Loucy (cell line): ENCODE measurements around the gene ECHS1.

Experiments used
- EZH2phosphoT487 ChIP-seq: fragments of 200-600 bp; IDR thresholded peaks from 2 replicates; pipeline ENCODE4 v1.6.1; 2018; ENCODE audit warnings: antibody characterized with exemption, mild to moderate bottlenecking, moderate library complexity, borderline replicate concordance
- TF ChIP-seq, protein P1 (sequence below): fragments of 200-600 bp; sonication (generic); conservative IDR thresholded peaks from 2 replicates; pipeline ENCODE4 v1.5.1; 2014; ENCODE audit warnings: mild to moderate bottlenecking, antibody characterized with exemption, low read length

DNA sequence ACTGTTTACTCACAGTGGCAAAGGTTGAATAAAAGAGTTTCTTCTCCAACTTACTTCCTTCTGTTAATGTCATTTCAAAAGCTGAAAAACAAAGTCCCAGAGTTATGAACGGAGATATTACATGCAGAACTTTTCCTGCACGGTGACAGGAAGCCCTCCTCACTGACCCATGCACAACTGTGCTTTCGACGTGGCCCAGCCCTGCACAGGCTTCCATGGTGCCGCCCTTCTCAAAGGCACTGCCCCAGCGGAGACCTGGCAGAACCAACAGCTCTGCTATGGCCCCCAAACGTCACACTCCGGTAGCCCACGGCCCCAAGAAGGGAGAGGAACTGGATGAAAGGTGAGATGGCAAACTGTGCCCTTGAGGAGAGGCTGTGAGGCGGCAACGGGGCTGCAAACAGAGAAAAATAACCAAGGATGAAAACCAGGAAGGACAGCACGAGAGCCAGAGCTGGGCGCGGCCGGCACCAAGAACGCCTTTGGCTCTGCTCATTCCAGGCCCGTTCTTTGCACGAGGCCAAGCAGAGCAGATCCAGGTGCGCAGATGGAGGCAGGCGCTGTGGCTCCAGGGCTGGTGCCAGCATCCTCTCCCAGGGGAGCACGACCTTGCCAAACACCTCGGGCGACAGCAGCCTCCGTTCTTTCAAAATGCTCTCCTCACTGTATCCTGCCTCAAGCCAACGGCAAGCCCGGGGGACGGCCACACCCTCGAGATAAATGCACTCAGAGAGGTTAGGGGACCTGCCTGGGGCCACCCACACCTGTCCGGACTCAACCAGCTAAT lies 8.3 kb downstream of the ECHS1 start:
- TF ChIP-seq, protein P1, sequence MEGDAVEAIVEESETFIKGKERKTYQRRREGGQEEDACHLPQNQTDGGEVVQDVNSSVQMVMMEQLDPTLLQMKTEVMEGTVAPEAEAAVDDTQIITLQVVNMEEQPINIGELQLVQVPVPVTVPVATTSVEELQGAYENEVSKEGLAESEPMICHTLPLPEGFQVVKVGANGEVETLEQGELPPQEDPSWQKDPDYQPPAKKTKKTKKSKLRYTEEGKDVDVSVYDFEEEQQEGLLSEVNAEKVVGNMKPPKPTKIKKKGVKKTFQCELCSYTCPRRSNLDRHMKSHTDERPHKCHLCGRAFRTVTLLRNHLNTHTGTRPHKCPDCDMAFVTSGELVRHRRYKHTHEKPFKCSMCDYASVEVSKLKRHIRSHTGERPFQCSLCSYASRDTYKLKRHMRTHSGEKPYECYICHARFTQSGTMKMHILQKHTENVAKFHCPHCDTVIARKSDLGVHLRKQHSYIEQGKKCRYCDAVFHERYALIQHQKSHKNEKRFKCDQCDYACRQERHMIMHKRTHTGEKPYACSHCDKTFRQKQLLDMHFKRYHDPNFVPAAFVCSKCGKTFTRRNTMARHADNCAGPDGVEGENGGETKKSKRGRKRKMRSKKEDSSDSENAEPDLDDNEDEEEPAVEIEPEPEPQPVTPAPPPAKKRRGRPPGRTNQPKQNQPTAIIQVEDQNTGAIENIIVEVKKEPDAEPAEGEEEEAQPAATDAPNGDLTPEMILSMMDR: no peak
- no peak for TF ChIP-seq EZH2phosphoT487
